Fibroblast of gingiva (primary cell): ENCODE results near the gene RASA3.
A peak's percentile ranks its signal among the peaks of the same experiment; 100 is the strongest.
"Not testable (repeated sequence)": the region's sequence is repeated elsewhere in the genome, so short reads cannot be mapped to it uniquely, and the experiment has no call there.

Experiments
- DNase-seq: peaks from one replicate; pipeline ENCODE4 v3.0.0-alpha.2; 2011; ENCODE audit warnings: low read depth

RASA3 gene

GRCh38 chr13:114020750-114021463, 111.5 kb downstream of the RASA3 start:
- no peak for DNase-seq

- not testable (repeated sequence) for DNase-seq
These were observed 112.3 kb downstream of the RASA3 start for GRCh38 chr13:114020134-114020533.

GRCh38 chr13:114019367-114019766, 113.1 kb downstream of the RASA3 start:
- DNase-seq: no peak

- DNase-seq: no peak
These were observed 113.9 kb downstream of the RASA3 start for GRCh38 chr13:114018461-114019055.

GRCh38 chr13:114017966-114018365, 114.5 kb downstream of the RASA3 start:
- no peak for DNase-seq

- DNase-seq: no peak
These were observed 115.3 kb downstream of the RASA3 start for GRCh38 chr13:114017028-114017630.

GRCh38 chr13:114016321-114017027, 115.9 kb downstream of the RASA3 start:
- no peak for DNase-seq

- DNase-seq: no peak
These were observed 116.5 kb downstream of the RASA3 start for GRCh38 chr13:114015969-114016295.

GRCh38 chr13:114015111-114015968, 117.1 kb downstream of the RASA3 start:
- peak; percentile 96 for DNase-seq

- DNase-seq: no peak
These were observed 118.3 kb downstream of the RASA3 start for GRCh38 chr13:114013952-114014629.

GRCh38 chr13:114013336-114013735, 119.1 kb downstream of the RASA3 start:
- DNase-seq: no peak

- no peak for DNase-seq
These were observed 119.5 kb downstream of the RASA3 start for GRCh38 chr13:114012921-114013320.

GRCh38 chr13:114012141-114012540, 120.3 kb downstream of the RASA3 start:
- DNase-seq: no peak

GRCh38 chr13:114011226-114011625, 121.2 kb downstream of the RASA3 start:
- no peak for DNase-seq

GRCh38 chr13:114010401-114011101, 121.9 kb downstream of the RASA3 start:
- no peak for DNase-seq

- no peak for DNase-seq
These were observed 122.6 kb downstream of the RASA3 start for GRCh38 chr13:114009590-114010400.

GRCh38 chr13:114008964-114009589, 123.3 kb downstream of the RASA3 start:
- no peak for DNase-seq

- no peak for DNase-seq
These were observed 124.9 kb downstream of the RASA3 start for GRCh38 chr13:114007566-114007965.

- DNase-seq: no peak
These were observed 127.2 kb downstream of the RASA3 start for GRCh38 chr13:114005206-114005724.
